ENCODE measurements around the gene ZNF768.
"Not testable (repeated sequence)": the region's sequence is repeated elsewhere in the genome, so short reads cannot be mapped to it uniquely, and the experiment has no call there.

GRCh38 chr16:30536391-30537024 lies 10.1 kb upstream of the ZNF768 start:
- not testable (repeated sequence) for TF ChIP-seq CTCF, POLR2A (IDR thresholded peaks at IDR 0.05)

Data from uterus (tissue), 2 donors.